Keratinocyte (primary cell): ENCODE results near the gene CNGA4.

ENCODE experiments used
- CTCF ChIP-seq, 3 experiments: IDR thresholded peaks in 1 of 3; conservative IDR thresholded peaks in 1 of 3; optimal IDR thresholded peaks in 1 of 3; 2 replicates in 2 of 3; 3 replicates in 1 of 3; pipeline versions ENCODE3 to v1.5.1; 2011; ENCODE audit warnings: low read length in 3 of 3, mild to moderate bottlenecking in 3 of 3, moderate library complexity in 2 of 3, control low read depth in 1 of 3, inconsistent platforms in 1 of 3; ENCODE audit not compliant: insufficient read depth in 2 of 3; ENCODE audit errors: extremely low read depth in 1 of 3
- EZH2 ChIP-seq: IDR thresholded peaks from one replicate; pipeline ENCODE4 v1.6.1; 2012; ENCODE audit warnings: inconsistent platforms, mild to moderate bottlenecking, low read length, moderate library complexity

GRCh38 chr11:6203327-6203726 lies 35.6 kb upstream of the CNGA4 start:
- TF ChIP-seq CTCF (optimal IDR thresholded peaks at IDR 0.05 in 1 of 3, IDR thresholded peaks at IDR 0.05 in 1 of 3, conservative IDR thresholded peaks at IDR 0.05 in 1 of 3; ENCODE audit: extremely low read depth in 1 of 3, insufficient read depth in 2 of 3, low read length in 3 of 3) = no peak
- TF ChIP-seq EZH2 = no peak
